ENCODE results near the gene CFAP46. TPM values are rescaled to one million over a fixed set of nuclear protein-coding genes. Genes with fewer than 3 reads are reported as not detected.

The CFAP46 gene
- total and polyA plus RNA-seq, 9 donors = 0.50 to 22.4 (median 1.6) TPM; not detected in 1

GRCh38 chr10:132779549-132780294 lies 162.6 kb downstream of the CFAP46 start:
- no peaks in the 10 kb centered on the region for H3K36me3 ChIP-seq
- no peak overlapping the region for H3K4me3 ChIP-seq
- no peak for DNase-seq
- peaks cover 5% of the 10 kb centered on the region for H3K27me3 ChIP-seq
- TF ChIP-seq POLR2A (IDR thresholded peaks at IDR 0.05) (no peak), CTCF (IDR thresholded peaks at IDR 0.05) (no peak), EP300 (IDR thresholded peaks at IDR 0.05) (no peak)
- 85 to 90% (median 90%) methylated on average over 41 of the region's 41 CpGs for WGBS, 3 donors
- peaks cover 0 to 6% of the 10 kb centered on the region in 2 donors for H3K9me3 ChIP-seq
- H3K4me1 ChIP-seq (ENCODE audit: insufficient read depth) = no peaks in the 10 kb centered on the region
- no peak overlapping the region for H3K27ac ChIP-seq
- intact Hi-C loops (cut with DNase I) = loop anchor here in 1 of 4 donors (10.0 kb wide), 1 partner anchor 235 kb away; no protein-coding TSS in a partner anchor

DNA sequence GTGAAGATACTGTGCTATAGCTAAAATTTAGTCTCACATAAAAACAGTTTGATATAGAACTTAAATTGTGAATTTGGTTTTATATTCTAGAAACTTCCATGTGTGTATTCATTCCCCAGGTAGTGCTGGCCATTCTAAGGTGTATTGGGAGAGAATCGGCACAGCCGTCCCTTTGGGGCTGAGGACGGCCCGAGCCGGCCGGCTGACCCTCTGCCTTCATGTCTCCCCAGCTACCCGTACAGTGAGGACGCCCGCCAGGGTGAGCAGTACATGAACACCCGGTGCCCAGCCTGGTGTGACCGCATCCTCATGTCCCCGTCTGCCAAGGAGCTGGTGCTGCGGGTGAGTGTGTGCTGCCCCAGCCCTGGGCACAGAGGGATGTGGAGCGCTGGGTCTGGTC lies 164.9 kb downstream of the CFAP46 start:
- Histone ChIP-seq H3K9me3 (no peaks in the 10 kb centered on the region), H3K36me3 (no peaks in the 10 kb centered on the region), H3K4me3 (no peak overlapping the region), H3K27me3 (no peaks in the 10 kb centered on the region), H3K27ac (no peak overlapping the region), H3K4me1 (ENCODE audit: insufficient read depth) (no peaks in the 10 kb centered on the region)
- WGBS, 3 donors = 96 to 97% (median 96%) methylated on average over 14 of the region's 14 CpGs
- TF ChIP-seq EP300 (IDR thresholded peaks at IDR 0.05) (no peak), CTCF (IDR thresholded peaks at IDR 0.05) (no peak), POLR2A (IDR thresholded peaks at IDR 0.05) (no peak)
- intact Hi-C loops (cut with DNase I) = no loop called here
- DNase-seq = no peak

DNA sequence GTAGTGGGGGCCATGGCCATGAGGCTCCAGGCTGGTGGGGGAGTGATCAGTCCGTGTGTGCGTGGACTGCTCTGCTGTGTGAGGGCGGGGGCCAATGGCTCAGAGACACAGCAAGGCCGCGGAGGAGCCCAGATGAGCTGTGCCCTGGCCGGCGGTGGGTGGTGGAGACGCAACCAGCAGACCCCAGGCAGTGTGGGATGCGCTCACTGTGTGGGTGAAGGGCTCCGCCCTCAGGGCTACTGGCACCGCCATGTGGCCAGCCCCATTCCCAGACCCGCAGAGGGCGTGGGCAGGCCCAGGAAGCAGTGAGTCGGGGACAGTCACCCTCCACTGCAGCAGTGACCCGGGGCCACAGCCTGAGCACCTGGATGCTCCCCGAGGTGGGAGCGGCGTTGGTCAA lies 165.5 kb downstream of the CFAP46 start:
- 84 to 93% (median 89%) methylated on average over 15 to 18 of the region's 18 CpGs for WGBS, 3 donors
- Histone ChIP-seq H3K27me3 (no peaks in the 10 kb centered on the region), H3K4me3 (no peak overlapping the region), H3K27ac (no peak overlapping the region), H3K4me1 (ENCODE audit: insufficient read depth) (no peaks in the 10 kb centered on the region), H3K9me3 (no peaks in the 10 kb centered on the region), H3K36me3 (no peaks in the 10 kb centered on the region)
- intact Hi-C loops (cut with DNase I) = no loop called here
- TF ChIP-seq CTCF (IDR thresholded peaks at IDR 0.05) (no peak), EP300 (IDR thresholded peaks at IDR 0.05) (no peak), POLR2A (IDR thresholded peaks at IDR 0.05) (no peak)
- no peak for DNase-seq

DNA sequence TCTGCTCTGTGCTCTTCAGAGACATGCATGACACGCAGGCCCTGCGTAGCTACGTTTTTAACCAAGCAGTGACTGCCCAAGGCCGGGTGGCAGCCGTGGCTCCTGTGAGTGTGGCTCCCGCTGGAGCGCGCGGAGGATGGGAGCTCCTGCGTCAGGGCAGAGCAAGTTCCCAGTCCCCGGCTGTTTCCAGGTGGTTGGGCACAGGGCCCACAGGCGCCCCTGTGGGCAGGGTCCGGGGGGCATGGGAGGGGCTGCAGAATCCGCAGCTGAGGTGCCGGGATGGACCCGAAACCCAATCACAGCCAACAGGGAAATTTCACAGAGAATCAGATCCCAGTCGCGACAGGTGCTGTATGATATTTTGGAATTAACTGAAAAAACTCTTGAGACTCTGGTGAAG lies 166.2 kb downstream of the CFAP46 start:
- Histone ChIP-seq H3K27ac (no peak overlapping the region), H3K4me1 (ENCODE audit: insufficient read depth) (no peaks in the 10 kb centered on the region), H3K27me3 (no peaks in the 10 kb centered on the region), H3K9me3 (no peaks in the 10 kb centered on the region), H3K36me3 (no peaks in the 10 kb centered on the region), H3K4me3 (no peak overlapping the region)
- no peak for DNase-seq
- intact Hi-C loops (cut with DNase I) = no loop called here
- TF ChIP-seq POLR2A (IDR thresholded peaks at IDR 0.05) (no peak), CTCF (IDR thresholded peaks at IDR 0.05) (no peak), EP300 (IDR thresholded peaks at IDR 0.05) (no peak)
- WGBS, 3 donors = 93 to 94% (median 94%) methylated on average over 18 of the region's 18 CpGs

Measured in ovary (tissue), 9 donors.